ENCODE data around the gene TIAL1.

Gene TIAL1

DNA sequence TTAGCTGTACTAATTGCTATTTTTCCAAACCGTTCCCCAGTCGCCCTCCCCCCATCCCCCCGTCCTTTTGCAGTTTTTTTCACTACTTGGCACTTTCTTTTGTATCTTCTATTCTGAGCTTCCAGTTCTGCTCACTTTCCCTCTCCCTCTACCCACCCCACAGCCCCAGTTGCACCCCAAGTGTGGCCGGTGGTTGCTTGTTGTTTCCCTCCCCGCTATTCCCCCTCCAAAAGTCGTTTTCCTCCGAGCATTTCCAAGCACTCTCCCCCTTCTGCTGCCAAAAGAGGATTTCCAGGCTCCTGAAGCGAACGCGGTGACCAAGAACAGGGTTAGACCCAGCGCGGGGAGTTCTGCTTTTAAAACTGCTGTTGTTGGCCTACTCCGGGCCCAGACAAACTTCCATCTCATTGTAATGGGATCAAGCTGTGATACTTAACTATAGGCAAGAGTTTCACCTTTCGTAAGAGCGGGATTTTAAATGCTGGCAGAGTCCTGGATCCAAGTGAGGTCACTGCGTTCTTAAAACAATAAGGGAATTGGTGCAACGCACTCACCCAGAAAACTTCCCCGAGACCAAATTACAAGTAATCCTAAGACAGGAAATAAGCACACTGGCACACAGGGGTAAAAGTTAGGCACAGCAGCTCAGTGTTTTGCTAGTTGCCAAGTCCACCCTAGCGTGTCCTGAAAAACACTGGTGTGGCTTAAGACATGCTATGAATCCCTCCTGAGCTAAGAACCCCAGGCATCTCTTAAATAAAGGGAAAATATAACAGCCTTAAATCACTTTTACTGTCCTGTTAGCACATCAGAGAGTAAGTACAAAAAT is 52.7 kb downstream of the TIAL1 start:
- peak overlapping the region; percentile 83 for H3K27ac ChIP-seq (ENCODE audit: low read depth, low read length)
- H3K9me3 ChIP-seq (ENCODE audit: low read length): no peaks in the 10 kb centered on the region
- no peaks in the 10 kb centered on the region for H3K27me3 ChIP-seq (ENCODE audit: control insufficient read depth in 1 of 2, insufficient read depth in 2 of 2, low read length in 2 of 2)
- peak overlapping the region; percentile 54 for H3K9ac ChIP-seq (ENCODE audit: low read length)
- H3K4me1 ChIP-seq (ENCODE audit: insufficient read depth, low read length): peaks cover 35% of the 10 kb centered on the region
- H3K4me3 ChIP-seq (ENCODE audit: low read depth in 1 of 2, low read length in 2 of 2): peak overlapping the region; percentile 4 to 79
- H3K36me3 ChIP-seq (ENCODE audit: insufficient read depth, low read length): no peaks in the 10 kb centered on the region

DNA sequence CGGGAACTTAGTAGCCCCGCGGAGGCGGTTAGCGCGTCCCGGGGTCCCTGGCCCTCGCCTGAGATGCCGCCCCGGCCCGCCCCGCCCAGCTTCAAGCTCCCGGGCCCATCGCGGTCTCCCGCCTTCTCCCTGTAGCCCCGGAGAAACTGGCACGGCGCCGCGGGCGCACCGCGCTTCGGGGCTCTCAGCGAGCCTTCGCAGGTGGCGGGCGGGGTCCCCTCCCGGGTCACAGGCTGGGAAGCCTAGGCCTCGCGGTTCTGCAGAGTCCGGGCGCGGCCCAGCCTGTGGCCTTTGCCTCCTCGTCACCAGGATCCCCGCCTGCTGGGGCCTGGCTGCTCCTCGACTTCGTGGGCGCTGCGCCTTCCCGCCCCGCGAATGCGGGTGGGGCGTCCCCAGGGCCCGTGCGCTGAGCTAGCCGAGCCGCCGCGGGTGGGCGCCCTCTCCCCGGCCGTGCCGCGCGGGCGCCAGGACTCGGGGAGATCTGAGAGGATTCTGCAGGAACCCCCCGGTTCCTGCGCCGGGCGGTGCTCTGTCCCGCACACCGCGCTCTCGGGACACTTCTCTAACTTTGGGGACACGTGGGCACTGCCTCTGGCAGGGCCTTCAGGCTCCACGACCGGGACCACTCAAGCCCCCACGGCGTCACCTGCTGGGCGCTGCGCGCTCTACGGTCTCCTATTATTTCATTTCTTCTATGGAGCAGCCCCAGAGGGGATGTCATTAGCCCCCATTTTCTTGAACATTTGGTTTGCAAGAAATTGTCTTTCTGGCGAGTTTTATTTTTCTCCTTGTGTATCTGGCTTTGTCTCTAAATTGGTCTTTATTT is 53.6 kb downstream of the TIAL1 start:
- Histone ChIP-seq H3K4me3 (ENCODE audit: low read depth in 1 of 2, low read length in 2 of 2) (peak overlapping the region; percentile 74 to 79), H3K4me1 (ENCODE audit: insufficient read depth, low read length) (peaks cover 43% of the 10 kb centered on the region), H3K9ac (ENCODE audit: low read length) (peak overlapping the region; percentile 54), H3K27me3 (ENCODE audit: control insufficient read depth in 1 of 2, insufficient read depth in 2 of 2, low read length in 2 of 2) (no peaks in the 10 kb centered on the region), H3K9me3 (ENCODE audit: low read length) (no peaks in the 10 kb centered on the region), H3K36me3 (ENCODE audit: insufficient read depth, low read length) (no peaks in the 10 kb centered on the region), H3K27ac (ENCODE audit: low read depth, low read length) (peak overlapping the region; percentile 83)

DNA sequence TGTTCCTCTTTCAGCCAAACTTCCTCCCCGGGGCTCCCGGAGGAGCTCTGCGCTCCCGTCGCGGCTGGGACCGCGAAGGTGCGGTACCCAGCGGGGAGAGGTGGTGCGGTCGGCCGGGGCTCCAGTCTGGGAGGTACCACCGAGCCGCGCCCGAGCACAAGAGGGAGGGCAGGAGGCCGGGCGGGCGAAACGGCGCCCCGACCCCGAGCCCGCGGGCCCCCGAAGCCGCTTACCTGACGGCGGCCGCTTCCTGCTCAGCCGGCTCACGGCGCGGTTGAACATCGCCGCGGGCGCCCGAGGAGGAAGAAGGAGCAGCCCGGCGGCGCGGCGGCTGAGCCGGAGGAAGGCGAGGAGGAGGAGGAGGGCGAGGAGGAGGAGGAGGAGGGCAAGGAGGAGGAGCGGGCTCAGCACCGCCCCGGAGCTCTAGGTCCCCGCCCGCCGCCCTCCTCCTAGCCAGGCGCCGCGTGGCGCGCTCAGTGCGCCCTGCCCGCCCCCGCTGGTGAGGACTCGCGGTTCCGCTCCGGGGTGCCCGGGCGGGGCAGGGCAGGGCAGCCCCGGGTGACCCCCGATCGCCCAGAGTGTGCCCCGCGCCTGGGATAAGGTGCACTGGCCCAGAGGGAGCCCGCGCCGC is 54.3 kb downstream of the TIAL1 start, which contains the start of gene RGS10:
RGS10 (minus strand) TSS at position 363 of the 631 bp plus-strand sequence; CDS start at position 282, 81 bp downstream.
- H3K9me3 ChIP-seq (ENCODE audit: low read length): no peaks in the 10 kb centered on the region
- H3K27ac ChIP-seq (ENCODE audit: low read depth, low read length): peak within 1 kb of the TSS; percentile 83
- peak within 1 kb of the TSS; percentile 74 to 79 for H3K4me3 ChIP-seq (ENCODE audit: low read depth in 1 of 2, low read length in 2 of 2)
- peak within 1 kb of the TSS; percentile 63 for H3K9ac ChIP-seq (ENCODE audit: low read length)
- H3K4me1 ChIP-seq (ENCODE audit: insufficient read depth, low read length): peaks cover 50% of the 10 kb centered on the region
- H3K36me3 ChIP-seq (ENCODE audit: insufficient read depth, low read length): no peaks in the 10 kb centered on the region
- H3K27me3 ChIP-seq (ENCODE audit: control insufficient read depth in 1 of 2, insufficient read depth in 2 of 2, low read length in 2 of 2): no peaks in the 10 kb centered on the region

DNA sequence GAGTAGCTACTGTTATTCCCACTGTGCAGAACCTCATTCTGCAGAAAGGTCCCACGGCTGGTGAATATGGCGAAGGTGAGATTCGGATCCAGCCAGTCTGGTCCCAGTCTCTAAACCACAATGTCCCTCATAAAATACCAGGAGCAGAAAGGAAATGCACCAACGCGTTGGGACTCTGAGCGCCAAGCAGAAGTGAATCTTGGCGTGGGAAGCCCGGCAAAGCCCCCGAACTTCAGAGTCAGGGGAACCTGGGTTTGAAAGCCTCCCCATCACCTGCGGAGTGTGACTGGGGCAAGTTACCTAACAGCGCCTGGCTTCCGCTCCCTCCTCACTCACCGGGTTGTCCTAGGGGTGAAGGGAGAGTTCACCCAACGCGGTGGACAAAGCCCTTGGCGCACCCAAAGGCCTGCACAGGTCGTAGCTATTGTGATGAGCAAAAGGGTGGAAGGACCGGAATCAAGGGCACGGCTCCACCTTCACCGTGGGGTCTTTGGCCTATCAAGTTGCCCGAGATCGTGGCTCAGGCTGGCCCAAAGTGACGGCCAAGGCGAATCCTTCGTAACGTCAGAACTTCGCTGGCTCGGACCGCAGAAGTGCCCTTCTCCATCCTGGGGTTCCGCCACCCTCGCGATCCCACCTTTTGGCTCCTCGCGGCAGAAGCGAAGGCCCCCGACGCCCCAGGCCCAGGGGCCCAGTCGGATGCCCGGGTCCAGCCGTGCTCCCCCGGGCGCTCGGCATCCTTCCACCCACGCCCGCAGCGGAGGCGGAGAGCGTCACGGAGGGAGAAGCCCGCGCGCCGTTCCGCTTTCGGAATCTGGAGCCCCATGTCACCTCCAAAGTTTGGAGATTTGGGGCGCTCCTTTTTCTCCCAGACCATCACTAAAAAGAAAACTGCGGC is 55.1 kb downstream of the TIAL1 start:
- peak overlapping the region; percentile 74 to 79 for H3K4me3 ChIP-seq (ENCODE audit: low read depth in 1 of 2, low read length in 2 of 2)
- no peaks in the 10 kb centered on the region for H3K27me3 ChIP-seq (ENCODE audit: control insufficient read depth in 1 of 2, insufficient read depth in 2 of 2, low read length in 2 of 2)
- peak overlapping the region; percentile 83 for H3K27ac ChIP-seq (ENCODE audit: low read depth, low read length)
- H3K9ac ChIP-seq (ENCODE audit: low read length): peak overlapping the region; percentile 63
- no peaks in the 10 kb centered on the region for H3K36me3 ChIP-seq (ENCODE audit: insufficient read depth, low read length)
- H3K9me3 ChIP-seq (ENCODE audit: low read length): no peaks in the 10 kb centered on the region
- peaks cover 58% of the 10 kb centered on the region for H3K4me1 ChIP-seq (ENCODE audit: insufficient read depth, low read length)

DNA sequence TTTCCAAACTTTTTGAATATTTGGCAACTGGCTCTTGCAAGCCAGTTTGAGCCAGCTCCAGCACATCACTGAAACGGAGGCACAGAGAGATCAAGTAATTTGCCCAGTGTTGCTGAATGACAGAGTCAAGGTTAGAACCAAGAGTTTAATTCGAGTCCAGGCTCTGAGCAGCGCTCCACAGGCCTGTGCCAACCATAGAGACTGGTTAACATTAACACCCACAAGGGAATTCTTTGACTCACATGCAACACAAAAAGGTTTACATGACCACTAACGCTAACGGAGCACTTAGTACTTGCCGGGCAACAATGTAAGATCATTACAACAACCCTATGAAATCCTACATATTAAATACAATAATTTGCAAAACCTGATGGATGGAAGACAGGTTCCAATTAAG is 55.7 kb downstream of the TIAL1 start:
- H3K27me3 ChIP-seq (ENCODE audit: control insufficient read depth in 1 of 2, insufficient read depth in 2 of 2, low read length in 2 of 2): no peaks in the 10 kb centered on the region
- peak overlapping the region; percentile 83 for H3K27ac ChIP-seq (ENCODE audit: low read depth, low read length)
- H3K9ac ChIP-seq (ENCODE audit: low read length): peak overlapping the region; percentile 63
- H3K36me3 ChIP-seq (ENCODE audit: insufficient read depth, low read length): no peaks in the 10 kb centered on the region
- peaks cover 63% of the 10 kb centered on the region for H3K4me1 ChIP-seq (ENCODE audit: insufficient read depth, low read length)
- H3K9me3 ChIP-seq (ENCODE audit: low read length): no peaks in the 10 kb centered on the region
- H3K4me3 ChIP-seq (ENCODE audit: low read depth in 1 of 2, low read length in 2 of 2): peak overlapping the region; percentile 74 to 79

DNA sequence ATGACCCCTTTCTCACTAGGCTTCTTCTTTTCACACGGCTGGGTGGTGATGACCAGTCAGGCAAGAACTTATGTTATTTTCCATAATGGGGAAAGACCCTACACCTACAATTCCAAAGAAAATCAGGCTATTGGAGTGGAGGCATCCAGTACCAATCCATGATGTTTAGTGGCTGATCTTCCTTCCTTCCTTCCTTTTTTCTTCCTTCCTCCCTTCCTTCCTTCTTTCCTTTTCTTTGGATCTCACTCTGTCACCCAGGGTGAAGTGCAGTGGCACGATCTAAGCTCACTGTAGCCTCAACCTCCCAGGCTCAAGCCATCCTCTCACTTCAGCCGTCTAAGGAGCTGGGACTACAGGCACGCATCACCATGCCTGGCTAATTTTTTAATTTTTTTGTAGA is 56.7 kb downstream of the TIAL1 start:
- peak overlapping the region; percentile 63 for H3K9ac ChIP-seq (ENCODE audit: low read length)
- H3K36me3 ChIP-seq (ENCODE audit: insufficient read depth, low read length): no peaks in the 10 kb centered on the region
- H3K27me3 ChIP-seq (ENCODE audit: control insufficient read depth in 1 of 2, insufficient read depth in 2 of 2, low read length in 2 of 2): no peaks in the 10 kb centered on the region
- H3K27ac ChIP-seq (ENCODE audit: low read depth, low read length): peak overlapping the region; percentile 83
- peaks cover 63% of the 10 kb centered on the region for H3K4me1 ChIP-seq (ENCODE audit: insufficient read depth, low read length)
- H3K9me3 ChIP-seq (ENCODE audit: low read length): no peaks in the 10 kb centered on the region
- H3K4me3 ChIP-seq (ENCODE audit: low read depth in 1 of 2, low read length in 2 of 2): peak overlapping the region in 1 of 2 donors; percentile 79

DNA sequence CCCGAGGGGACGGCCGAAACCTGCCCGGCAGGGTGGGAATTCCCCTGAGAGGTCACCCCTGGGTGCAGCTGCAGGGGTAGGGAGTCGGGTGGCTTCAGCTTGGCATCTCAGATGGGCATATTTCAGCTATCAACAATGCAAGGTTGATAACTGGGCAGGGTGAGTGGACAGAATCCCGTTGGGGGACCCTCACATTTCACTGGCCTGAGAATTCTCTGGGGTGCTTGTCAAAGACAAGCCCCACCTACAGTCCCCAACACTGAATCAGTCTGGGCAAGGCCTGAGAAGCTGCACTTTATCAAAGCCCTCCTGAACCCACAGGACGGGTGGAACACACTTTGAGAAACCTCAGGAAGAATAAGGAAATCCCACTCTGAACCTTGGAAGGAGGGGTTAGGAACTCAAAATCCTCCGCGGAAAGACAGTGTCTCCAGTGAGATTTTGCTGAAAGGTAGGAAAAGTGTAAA is 57.4 kb downstream of the TIAL1 start:
- Histone ChIP-seq H3K36me3 (ENCODE audit: insufficient read depth, low read length) (no peaks in the 10 kb centered on the region), H3K4me3 (ENCODE audit: low read depth in 1 of 2, low read length in 2 of 2) (peak overlapping the region in 1 of 2 donors; percentile 55), H3K27ac (ENCODE audit: low read depth, low read length) (peak overlapping the region; percentile 77), H3K9ac (ENCODE audit: low read length) (peak overlapping the region; percentile 63), H3K27me3 (ENCODE audit: control insufficient read depth in 1 of 2, insufficient read depth in 2 of 2, low read length in 2 of 2) (no peaks in the 10 kb centered on the region), H3K9me3 (ENCODE audit: low read length) (no peaks in the 10 kb centered on the region), H3K4me1 (ENCODE audit: insufficient read depth, low read length) (peaks cover 68% of the 10 kb centered on the region)

DNA sequence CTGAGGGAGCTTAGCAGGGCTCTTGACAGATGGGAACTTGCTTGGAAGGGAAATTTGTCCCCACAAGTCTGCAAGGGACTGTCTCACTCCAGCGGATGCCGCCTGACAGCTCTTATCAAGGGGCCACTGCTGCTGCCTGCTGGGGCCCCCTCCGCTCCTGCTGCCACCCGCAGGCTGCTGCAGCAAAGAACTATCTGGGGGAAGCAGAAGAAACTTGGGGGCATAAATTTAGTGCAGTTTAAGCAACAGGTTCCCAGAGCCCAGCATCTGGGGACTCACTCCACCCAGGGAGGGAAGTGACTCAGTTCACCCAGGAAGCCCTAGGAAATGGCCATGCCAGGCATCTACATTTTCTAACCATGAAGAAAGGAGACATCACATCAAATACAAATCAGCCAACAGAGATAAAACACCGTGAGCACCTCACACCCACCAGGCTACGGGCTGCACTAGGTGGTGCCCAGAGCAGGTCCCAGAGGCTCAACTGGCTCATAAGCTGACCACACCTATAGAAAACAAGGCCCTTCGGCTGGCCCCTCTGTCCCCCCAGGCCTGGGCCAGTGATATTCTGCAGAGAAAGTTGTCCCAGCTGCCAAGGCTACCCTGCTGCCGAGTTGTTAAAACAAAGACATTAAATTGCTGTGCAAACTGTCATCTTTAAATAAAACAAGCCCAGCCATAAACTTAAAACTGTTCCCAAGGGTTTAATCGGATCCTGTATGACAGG is 58.0 kb downstream of the TIAL1 start:
- peaks cover 64% of the 10 kb centered on the region for H3K4me1 ChIP-seq (ENCODE audit: insufficient read depth, low read length)
- peak overlapping the region; percentile 63 for H3K9ac ChIP-seq (ENCODE audit: low read length)
- H3K9me3 ChIP-seq (ENCODE audit: low read length): no peaks in the 10 kb centered on the region
- peak overlapping the region; percentile 77 for H3K27ac ChIP-seq (ENCODE audit: low read depth, low read length)
- no peaks in the 10 kb centered on the region for H3K36me3 ChIP-seq (ENCODE audit: insufficient read depth, low read length)
- no peaks in the 10 kb centered on the region for H3K27me3 ChIP-seq (ENCODE audit: control insufficient read depth in 1 of 2, insufficient read depth in 2 of 2, low read length in 2 of 2)
- H3K4me3 ChIP-seq (ENCODE audit: low read depth in 1 of 2, low read length in 2 of 2): peak overlapping the region in 1 of 2 donors; percentile 55

DNA sequence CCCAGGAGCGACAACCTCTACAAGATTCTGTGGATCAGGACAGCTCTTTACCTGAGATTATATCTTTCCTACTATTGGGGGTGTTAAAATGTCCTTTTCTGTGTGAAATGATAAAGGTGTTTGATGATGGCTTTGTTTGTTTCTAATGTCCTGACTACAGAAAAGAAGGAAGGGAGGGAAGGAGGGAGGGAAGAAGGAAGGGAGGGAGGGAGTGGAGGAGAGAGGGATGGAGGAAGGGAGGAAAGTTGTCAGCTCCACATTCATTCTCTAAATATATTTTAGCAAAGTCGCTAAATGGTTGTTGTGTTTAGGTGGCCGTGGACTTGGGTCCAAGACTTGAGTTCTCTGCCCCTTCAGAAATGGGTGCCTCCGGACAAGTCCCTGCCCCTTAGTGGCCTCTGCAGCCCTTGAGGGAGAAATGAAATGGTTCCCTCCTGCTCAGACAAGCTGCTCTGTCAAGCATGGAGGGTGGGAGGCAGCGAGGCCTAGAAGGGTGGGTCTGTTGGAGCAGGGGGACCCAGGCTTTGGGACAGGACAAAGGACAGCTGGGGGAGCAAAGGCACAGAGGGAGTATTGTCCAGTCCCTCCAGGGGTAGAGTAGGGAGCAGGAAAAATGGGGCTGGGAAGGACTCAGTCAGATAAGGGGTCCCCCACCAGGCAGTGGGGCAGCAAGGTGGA is 58.7 kb downstream of the TIAL1 start:
- Histone ChIP-seq H3K9ac (ENCODE audit: low read length) (peak overlapping the region; percentile 44), H3K9me3 (ENCODE audit: low read length) (no peaks in the 10 kb centered on the region), H3K27ac (ENCODE audit: low read depth, low read length) (peak overlapping the region; percentile 77), H3K36me3 (ENCODE audit: insufficient read depth, low read length) (no peaks in the 10 kb centered on the region), H3K4me1 (ENCODE audit: insufficient read depth, low read length) (peaks cover 64% of the 10 kb centered on the region), H3K4me3 (ENCODE audit: low read depth in 1 of 2, low read length in 2 of 2) (peak overlapping the region in 1 of 2 donors; percentile 55), H3K27me3 (ENCODE audit: control insufficient read depth in 1 of 2, insufficient read depth in 2 of 2, low read length in 2 of 2) (no peaks in the 10 kb centered on the region)

Data from muscle layer of colon (tissue), 2 donors.